Activated CD4-positive, alpha-beta T cell treated with anti-CD3 and anti-CD28 coated beads, Interleukin-2, amount 50 U/mL, for 4 hours (primary cell): ENCODE measurements around the gene CPXM1.

Source experiments
- DNase-seq, 2 experiments: peaks; one replicate each; pipeline ENCODE4 v3.0.0-alpha.2; 2020

Gene CPXM1

GRCh38 chr20:2747676-2748235, 52.7 kb downstream of the CPXM1 start:
- no peak for DNase-seq

GRCh38 chr20:2746636-2747265, 53.7 kb downstream of the CPXM1 start:
- DNase-seq: no peak

- DNase-seq: no peak
These were observed 54.3 kb downstream of the CPXM1 start for GRCh38 chr20:2745936-2746635.

GRCh38 chr20:2745060-2745910, 55.1 kb downstream of the CPXM1 start:
- no peak for DNase-seq
